Breast epithelium (tissue), 3 donors: Measurements from ENCODE around the gene ARID1A.

Experiments used
- CTCF ChIP-seq, 3 donors: fragments of 450-650 bp; IDR thresholded peaks; one replicate each; pipeline ENCODE4 v1.5.1; 2016 to 2017; ENCODE audit warnings: antibody characterized with exemption in 3 of 3, mild to moderate bottlenecking in 3 of 3, moderate library complexity in 3 of 3
- POLR2A ChIP-seq: fragments of 450-650 bp; IDR thresholded peaks from one replicate; pipeline ENCODE4 v1.6.1; 2016; ENCODE audit warnings: antibody characterized with exemption, mild to moderate bottlenecking, moderate library complexity
- POLR2AphosphoS5 ChIP-seq, 3 donors: sonication (generic); formaldehyde crosslinking; IDR thresholded peaks; one replicate each; pipeline ENCODE4 v1.6.1; 2017; ENCODE audit warnings: antibody characterized with exemption in 3 of 3

- TF ChIP-seq CTCF (IDR thresholded peaks at IDR 0.05) (no peak), POLR2AphosphoS5 (IDR thresholded peaks at IDR 0.05) (peak in 1 of 3 donors; percentile 35), POLR2A (no peak)
Measured at GRCh38 chr1:26733982-26734381, 38.2 kb downstream of the ARID1A start.
